ENCODE data around the gene SYNGR2. TPM values are rescaled to one million over a fixed set of nuclear protein-coding genes. Genes with fewer than 3 reads are reported as not detected.

The SYNGR2 gene
- total RNA-seq, 1 donor from 2014 or later, result 85.7 TPM

DNA sequence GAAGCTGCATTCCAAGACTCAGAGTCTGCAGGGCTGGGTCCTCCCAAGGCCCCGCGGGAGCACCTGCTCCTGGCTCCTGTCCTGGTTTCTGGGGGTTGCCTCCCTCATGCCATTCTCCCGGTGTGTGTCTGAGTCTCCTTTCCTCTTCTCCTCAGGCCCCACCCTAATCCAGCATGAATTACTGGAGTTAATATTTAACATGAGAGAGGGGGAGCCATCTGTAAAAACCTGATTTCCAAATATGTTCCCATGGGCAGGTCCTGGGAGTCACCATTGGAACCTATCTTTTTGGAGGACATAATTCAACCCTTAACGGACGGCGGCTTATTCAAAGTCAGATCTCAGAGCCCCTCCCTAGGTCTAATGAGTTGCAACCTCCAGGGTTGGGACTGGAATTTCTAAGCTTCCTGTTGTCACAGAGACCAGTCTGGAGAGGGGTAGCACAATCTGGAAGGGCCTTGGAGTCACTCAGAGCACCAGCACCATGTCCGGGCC, 16.8 kb upstream of the SYNGR2 start:
- H3K4me3 ChIP-seq (ENCODE audit: low read depth, low read length), result no peak overlapping the region
- no peaks in the 10 kb centered on the region for H3K27me3 ChIP-seq (ENCODE audit: control insufficient read depth, insufficient read depth, low read length)
- DNase-seq (ENCODE audit: low read depth), result no peak
- no peaks in the 10 kb centered on the region for H3K36me3 ChIP-seq (ENCODE audit: control insufficient read depth, insufficient read depth, low read length)
- TF ChIP-seq, protein P1, sequence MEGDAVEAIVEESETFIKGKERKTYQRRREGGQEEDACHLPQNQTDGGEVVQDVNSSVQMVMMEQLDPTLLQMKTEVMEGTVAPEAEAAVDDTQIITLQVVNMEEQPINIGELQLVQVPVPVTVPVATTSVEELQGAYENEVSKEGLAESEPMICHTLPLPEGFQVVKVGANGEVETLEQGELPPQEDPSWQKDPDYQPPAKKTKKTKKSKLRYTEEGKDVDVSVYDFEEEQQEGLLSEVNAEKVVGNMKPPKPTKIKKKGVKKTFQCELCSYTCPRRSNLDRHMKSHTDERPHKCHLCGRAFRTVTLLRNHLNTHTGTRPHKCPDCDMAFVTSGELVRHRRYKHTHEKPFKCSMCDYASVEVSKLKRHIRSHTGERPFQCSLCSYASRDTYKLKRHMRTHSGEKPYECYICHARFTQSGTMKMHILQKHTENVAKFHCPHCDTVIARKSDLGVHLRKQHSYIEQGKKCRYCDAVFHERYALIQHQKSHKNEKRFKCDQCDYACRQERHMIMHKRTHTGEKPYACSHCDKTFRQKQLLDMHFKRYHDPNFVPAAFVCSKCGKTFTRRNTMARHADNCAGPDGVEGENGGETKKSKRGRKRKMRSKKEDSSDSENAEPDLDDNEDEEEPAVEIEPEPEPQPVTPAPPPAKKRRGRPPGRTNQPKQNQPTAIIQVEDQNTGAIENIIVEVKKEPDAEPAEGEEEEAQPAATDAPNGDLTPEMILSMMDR (IDR thresholded peaks at IDR 0.05; ENCODE audit: insufficient read depth, low read length, poor library complexity, severe bottlenecking), result no peak

DNA sequence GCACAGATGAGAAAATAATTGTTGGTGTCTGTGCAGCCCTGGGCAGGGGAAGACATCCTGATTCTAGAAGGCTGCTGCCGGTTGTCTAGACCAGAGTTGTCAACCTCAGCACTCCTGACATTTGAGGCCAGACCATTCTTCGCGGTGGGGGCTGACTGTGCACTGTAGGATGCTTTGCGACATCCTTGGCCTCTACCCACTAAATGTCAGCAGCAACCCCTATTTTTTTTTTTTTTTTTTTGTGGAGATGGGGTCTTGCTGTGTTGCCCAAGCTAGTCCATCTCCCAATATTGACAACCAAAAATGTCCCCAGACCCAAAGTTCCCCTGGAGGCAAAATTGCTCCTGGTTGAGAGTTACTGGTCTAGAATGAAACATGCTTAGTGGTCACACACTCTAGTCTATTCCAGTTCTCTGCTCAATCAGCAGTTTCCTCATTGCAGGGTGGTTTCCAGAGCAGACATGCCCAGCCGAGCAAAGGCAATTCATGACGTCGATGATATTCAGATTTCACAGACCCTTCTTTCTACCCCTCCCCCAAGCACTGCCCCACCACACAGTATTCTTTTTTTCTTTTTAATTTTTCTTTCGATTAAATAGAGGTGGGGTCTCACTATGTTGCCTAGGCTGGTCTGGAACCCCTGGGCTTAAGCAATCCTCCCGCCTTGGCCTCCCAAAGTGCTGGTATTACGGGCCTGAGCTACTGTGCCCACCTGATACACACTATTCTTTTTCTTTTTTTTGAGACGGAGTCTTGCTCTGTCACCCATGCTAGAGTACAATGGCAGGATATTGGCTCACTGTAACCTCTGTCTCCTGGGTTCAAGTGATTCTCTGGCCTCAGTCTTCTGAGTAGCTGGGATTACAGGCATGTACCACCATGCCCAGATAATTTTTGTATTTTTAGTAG, 13.2 kb upstream of the SYNGR2 start:
- no peaks in the 10 kb centered on the region for H3K27me3 ChIP-seq (ENCODE audit: control insufficient read depth, insufficient read depth, low read length)
- TF ChIP-seq, protein P1 (IDR thresholded peaks at IDR 0.05; ENCODE audit: insufficient read depth, low read length, poor library complexity, severe bottlenecking), result no peak
- no peaks in the 10 kb centered on the region for H3K36me3 ChIP-seq (ENCODE audit: control insufficient read depth, insufficient read depth, low read length)
- no peak overlapping the region for H3K4me3 ChIP-seq (ENCODE audit: low read depth, low read length)
- no peak for DNase-seq (ENCODE audit: low read depth)

DNA sequence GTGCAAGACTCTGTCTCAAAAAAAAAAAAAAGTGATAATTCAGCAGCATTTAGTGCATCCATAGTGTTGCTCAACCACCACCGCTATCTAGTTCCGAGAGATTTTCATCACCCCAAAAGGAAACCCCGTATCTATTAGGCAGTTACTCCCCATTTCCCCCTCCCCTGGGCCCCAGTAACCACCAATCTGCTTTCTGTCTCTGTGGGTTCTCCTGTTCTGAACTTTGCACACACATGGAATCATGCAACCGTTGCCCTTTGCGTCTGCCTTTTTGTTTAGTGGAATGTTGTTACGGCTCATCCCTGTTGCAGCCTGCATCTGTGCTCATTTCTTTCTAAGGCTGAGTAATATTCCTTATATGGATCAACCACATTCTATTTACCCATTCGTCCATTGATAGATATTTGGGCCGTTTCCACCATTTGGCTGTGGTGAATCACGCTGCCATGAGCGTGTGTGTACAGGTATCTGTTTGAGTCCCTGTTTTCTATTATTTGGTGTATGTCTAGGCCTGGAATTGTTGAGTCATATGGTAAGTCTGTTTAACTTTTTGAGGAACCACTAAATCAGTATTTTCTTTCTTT, 8.7 kb upstream of the SYNGR2 start:
- Histone ChIP-seq H3K36me3 (ENCODE audit: control insufficient read depth, insufficient read depth, low read length) (no peaks in the 10 kb centered on the region), H3K4me3 (ENCODE audit: low read depth, low read length) (no peak overlapping the region), H3K27me3 (ENCODE audit: control insufficient read depth, insufficient read depth, low read length) (no peaks in the 10 kb centered on the region)
- TF ChIP-seq, protein P1 (IDR thresholded peaks at IDR 0.05; ENCODE audit: insufficient read depth, low read length, poor library complexity, severe bottlenecking), result no peak
- DNase-seq (ENCODE audit: low read depth), result no peak

DNA sequence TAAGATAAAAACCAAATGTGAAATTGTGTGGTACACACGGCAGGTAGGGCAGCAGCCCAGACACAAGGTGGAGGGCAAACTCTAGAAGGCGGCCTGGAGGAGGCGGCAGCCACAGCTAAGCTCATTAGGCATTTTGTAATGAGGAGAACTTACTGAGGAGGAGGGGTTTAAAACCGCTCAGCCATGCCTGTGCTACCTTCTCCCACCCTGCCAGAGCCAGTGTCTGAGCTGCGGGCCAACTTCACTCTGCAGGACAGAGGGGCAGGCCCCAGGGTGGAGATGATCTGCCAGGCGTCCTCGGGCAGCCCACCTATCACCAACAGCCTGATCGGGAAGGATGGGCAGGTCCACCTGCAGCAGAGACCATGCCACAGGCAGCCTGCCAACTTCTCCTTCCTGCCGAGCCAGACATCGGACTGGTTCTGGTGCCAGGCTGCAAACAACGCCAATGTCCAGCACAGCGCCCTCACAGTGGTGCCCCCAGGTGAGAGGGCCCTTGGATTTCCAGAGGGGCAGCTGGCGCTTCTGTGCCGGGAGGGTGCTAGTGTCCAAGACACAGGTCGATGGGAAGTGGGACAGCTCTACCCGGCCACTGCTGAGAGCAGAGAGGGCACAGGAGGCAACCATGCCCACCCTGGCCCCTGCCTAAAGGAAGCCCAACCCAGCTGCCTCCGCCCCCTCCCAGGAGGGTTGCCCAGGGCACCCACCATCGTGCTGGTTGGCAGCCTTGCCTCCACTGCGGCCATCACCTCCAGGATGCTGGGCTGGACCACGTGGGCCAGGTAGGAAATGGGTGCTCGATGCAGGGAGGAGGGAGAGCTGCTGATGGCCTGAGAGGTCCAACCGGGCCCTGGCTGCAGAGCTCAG, 4.3 kb upstream of the SYNGR2 start:
- no peak for DNase-seq (ENCODE audit: low read depth)
- TF ChIP-seq, protein P1 (IDR thresholded peaks at IDR 0.05; ENCODE audit: insufficient read depth, low read length, poor library complexity, severe bottlenecking), result no peak
- no peaks in the 10 kb centered on the region for H3K27me3 ChIP-seq (ENCODE audit: control insufficient read depth, insufficient read depth, low read length)

DNA sequence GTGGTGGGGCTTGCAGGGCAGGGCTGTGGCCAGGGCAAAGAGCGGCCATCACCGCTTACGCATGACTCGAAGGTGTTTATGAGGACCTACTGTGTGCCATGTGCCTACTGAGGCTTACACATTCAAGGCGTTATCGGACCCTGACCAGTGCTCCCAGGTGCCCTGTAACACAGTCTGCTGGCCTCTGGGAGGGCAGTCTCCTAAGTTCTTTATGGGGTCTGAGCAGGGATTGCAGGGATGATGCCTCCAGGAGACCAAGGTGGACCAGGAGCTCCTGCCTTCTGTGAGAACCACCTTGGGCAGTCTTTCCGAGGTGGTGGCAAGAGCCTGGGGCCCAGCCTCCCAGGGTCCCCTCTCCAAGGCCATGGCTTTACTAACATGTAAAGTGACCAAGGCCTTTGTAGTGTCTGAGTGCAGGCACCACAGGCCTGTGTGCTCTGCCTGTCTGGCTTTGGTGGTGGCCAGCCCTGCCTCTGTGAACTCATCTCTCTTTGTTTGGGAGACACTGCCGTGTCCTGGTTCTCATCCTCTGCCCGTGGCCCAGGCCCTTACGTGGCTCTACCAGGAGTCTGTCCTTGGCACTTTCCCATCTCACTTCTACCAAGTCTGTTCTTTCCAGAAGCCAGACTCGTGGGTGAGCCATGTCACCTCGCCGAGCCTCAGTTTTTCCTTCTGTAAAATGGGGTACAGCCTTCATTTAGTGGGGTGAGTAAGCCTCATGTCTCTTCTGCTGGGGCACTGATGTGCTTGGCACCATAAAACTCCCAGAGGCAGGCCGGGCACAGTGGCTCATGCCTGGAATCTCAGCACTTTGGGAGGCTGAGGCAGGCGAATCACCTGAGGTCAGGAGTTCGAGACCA, 3.4 kb upstream of the SYNGR2 start:
- Histone ChIP-seq H3K4me3 (ENCODE audit: low read depth, low read length) (no peak overlapping the region), H3K27me3 (ENCODE audit: control insufficient read depth, insufficient read depth, low read length) (no peaks in the 10 kb centered on the region), H3K36me3 (ENCODE audit: control insufficient read depth, insufficient read depth, low read length) (no peaks in the 10 kb centered on the region)
- DNase-seq (ENCODE audit: low read depth), result no peak
- TF ChIP-seq, protein P1 (IDR thresholded peaks at IDR 0.05; ENCODE audit: insufficient read depth, low read length, poor library complexity, severe bottlenecking), result no peak

More for the DNA sequence above, 4.3 kb upstream of the SYNGR2 start:
- Histone ChIP-seq H3K36me3 (ENCODE audit: control insufficient read depth, insufficient read depth, low read length) (no peaks in the 10 kb centered on the region), H3K4me3 (ENCODE audit: low read depth, low read length) (no peak overlapping the region)
